ENCODE results near the gene STAMBPL1.

STAMBPL1 gene

GRCh38 chr10:88946200-88946599 lies 66.2 kb downstream of the STAMBPL1 start:
- Histone ChIP-seq H3K27me3 (ENCODE audit: control insufficient read depth, insufficient read depth, low read length) (no peaks in the 10 kb centered on the region), H3K9ac (ENCODE audit: low read depth, low read length) (no peak overlapping the region), H3K4me3 (ENCODE audit: low read depth, low read length) (no peak overlapping the region), H3K9me3 (ENCODE audit: control insufficient read depth, insufficient read depth, low read length) (no peaks in the 10 kb centered on the region), H3K4me1 (ENCODE audit: control insufficient read depth, insufficient read depth, low read length) (no peaks in the 10 kb centered on the region), H3K36me3 (ENCODE audit: control insufficient read depth, insufficient read depth, low read length) (no peaks in the 10 kb centered on the region)

DNA sequence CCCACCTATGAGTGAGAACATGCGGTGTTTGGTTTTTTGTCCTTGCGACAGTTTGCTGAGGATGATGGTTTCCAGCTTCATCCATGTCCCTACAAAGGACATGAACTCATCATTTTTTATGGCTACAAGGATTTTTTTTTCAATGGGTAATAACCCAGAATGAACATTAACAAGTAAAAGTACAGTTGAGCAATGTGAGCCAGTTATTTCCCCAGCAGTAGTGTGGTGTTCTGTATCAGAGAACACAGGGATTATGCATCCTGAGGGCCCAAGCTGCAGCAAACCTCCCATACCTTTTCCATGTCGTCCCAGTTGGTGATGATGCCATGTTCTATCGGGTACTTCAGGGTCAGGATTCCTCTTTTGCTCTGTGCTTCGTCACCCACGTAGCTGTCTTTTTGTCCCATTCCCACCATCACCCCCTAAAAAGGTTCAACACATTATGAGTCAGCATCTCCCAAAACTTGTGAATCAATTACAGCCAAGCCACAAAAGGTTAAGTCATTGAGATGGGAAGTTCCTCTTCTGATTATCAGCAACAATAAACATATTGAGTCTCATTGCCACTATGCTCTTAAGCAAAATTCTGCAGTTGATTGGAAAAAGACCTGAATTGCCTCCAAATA lies 67.0 kb downstream of the STAMBPL1 start:
- no peak overlapping the region for H3K9ac ChIP-seq (ENCODE audit: low read depth, low read length)
- H3K27me3 ChIP-seq (ENCODE audit: control insufficient read depth, insufficient read depth, low read length) = no peaks in the 10 kb centered on the region
- no peak overlapping the region for H3K4me3 ChIP-seq (ENCODE audit: low read depth, low read length)
- no peaks in the 10 kb centered on the region for H3K36me3 ChIP-seq (ENCODE audit: control insufficient read depth, insufficient read depth, low read length)
- H3K9me3 ChIP-seq (ENCODE audit: control insufficient read depth, insufficient read depth, low read length) = no peaks in the 10 kb centered on the region
- H3K4me1 ChIP-seq (ENCODE audit: control insufficient read depth, insufficient read depth, low read length) = peaks cover 4% of the 10 kb centered on the region

GRCh38 chr10:88949051-88949450 lies 69.0 kb downstream of the STAMBPL1 start:
- Histone ChIP-seq H3K27me3 (ENCODE audit: control insufficient read depth, insufficient read depth, low read length) (no peaks in the 10 kb centered on the region), H3K9me3 (ENCODE audit: control insufficient read depth, insufficient read depth, low read length) (no peaks in the 10 kb centered on the region), H3K9ac (ENCODE audit: low read depth, low read length) (no peak overlapping the region), H3K4me3 (ENCODE audit: low read depth, low read length) (no peak overlapping the region), H3K4me1 (ENCODE audit: control insufficient read depth, insufficient read depth, low read length) (peaks cover 4% of the 10 kb centered on the region), H3K36me3 (ENCODE audit: control insufficient read depth, insufficient read depth, low read length) (no peaks in the 10 kb centered on the region)

- H3K9ac ChIP-seq (ENCODE audit: low read depth, low read length) = no peak overlapping the region
Measured at GRCh38 chr10:88949912-88950837, 70.1 kb downstream of the STAMBPL1 start.

DNA sequence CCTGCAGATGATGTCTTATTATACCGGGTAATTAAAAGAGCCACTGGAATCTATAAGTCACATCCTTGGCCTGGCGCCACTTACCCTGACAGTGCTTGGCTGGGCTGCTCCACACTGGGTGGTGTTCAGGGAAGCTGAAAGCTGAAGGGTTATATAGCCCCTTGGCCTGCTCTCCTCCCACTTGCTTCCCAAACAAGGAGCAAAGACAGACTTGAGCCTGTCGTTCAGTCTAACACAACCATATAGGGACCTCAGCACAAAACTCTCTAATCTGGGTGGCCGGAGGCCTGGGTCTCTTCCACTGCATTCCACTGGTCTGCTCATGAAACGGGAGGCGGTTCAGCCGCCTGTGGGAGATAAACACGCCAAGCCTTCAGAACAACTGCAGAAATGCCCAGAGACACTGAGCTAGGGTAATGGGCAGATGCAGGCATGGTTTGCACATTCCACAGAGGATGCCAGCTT lies 72.6 kb downstream of the STAMBPL1 start, which contains the start of gene ACTA2:
Gene ACTA2, minus strand, starts transcription at position 127 of the 465 bp plus-strand sequence. CDS start 3,843 bp downstream, outside the sequence.
- no peaks in the 10 kb centered on the region for H3K36me3 ChIP-seq (ENCODE audit: control insufficient read depth, insufficient read depth, low read length)
- H3K4me3 ChIP-seq (ENCODE audit: low read depth, low read length) = no peak within 1 kb of the TSS
- no peaks in the 10 kb centered on the region for H3K9me3 ChIP-seq (ENCODE audit: control insufficient read depth, insufficient read depth, low read length)
- no peak within 1 kb of the TSS for H3K9ac ChIP-seq (ENCODE audit: low read depth, low read length)
- no peaks in the 10 kb centered on the region for H3K27me3 ChIP-seq (ENCODE audit: control insufficient read depth, insufficient read depth, low read length)
- peaks cover 4% of the 10 kb centered on the region for H3K4me1 ChIP-seq (ENCODE audit: control insufficient read depth, insufficient read depth, low read length)

More at GRCh38 chr10:88949912-88950837, 70.1 kb downstream of the STAMBPL1 start:
- Histone ChIP-seq H3K36me3 (ENCODE audit: control insufficient read depth, insufficient read depth, low read length) (no peaks in the 10 kb centered on the region), H3K4me3 (ENCODE audit: low read depth, low read length) (no peak overlapping the region), H3K4me1 (ENCODE audit: control insufficient read depth, insufficient read depth, low read length) (peaks cover 4% of the 10 kb centered on the region), H3K9me3 (ENCODE audit: control insufficient read depth, insufficient read depth, low read length) (no peaks in the 10 kb centered on the region), H3K27me3 (ENCODE audit: control insufficient read depth, insufficient read depth, low read length) (no peaks in the 10 kb centered on the region)

GRCh38 chr10:88953662-88954061 lies 73.6 kb downstream of the STAMBPL1 start:
- H3K4me1 ChIP-seq (ENCODE audit: control insufficient read depth, insufficient read depth, low read length) = peaks cover 4% of the 10 kb centered on the region
- H3K27me3 ChIP-seq (ENCODE audit: control insufficient read depth, insufficient read depth, low read length) = no peaks in the 10 kb centered on the region
- H3K36me3 ChIP-seq (ENCODE audit: control insufficient read depth, insufficient read depth, low read length) = no peaks in the 10 kb centered on the region
- H3K9me3 ChIP-seq (ENCODE audit: control insufficient read depth, insufficient read depth, low read length) = no peaks in the 10 kb centered on the region
- no peak overlapping the region for H3K9ac ChIP-seq (ENCODE audit: low read depth, low read length)
- no peak overlapping the region for H3K4me3 ChIP-seq (ENCODE audit: low read depth, low read length)

DNA sequence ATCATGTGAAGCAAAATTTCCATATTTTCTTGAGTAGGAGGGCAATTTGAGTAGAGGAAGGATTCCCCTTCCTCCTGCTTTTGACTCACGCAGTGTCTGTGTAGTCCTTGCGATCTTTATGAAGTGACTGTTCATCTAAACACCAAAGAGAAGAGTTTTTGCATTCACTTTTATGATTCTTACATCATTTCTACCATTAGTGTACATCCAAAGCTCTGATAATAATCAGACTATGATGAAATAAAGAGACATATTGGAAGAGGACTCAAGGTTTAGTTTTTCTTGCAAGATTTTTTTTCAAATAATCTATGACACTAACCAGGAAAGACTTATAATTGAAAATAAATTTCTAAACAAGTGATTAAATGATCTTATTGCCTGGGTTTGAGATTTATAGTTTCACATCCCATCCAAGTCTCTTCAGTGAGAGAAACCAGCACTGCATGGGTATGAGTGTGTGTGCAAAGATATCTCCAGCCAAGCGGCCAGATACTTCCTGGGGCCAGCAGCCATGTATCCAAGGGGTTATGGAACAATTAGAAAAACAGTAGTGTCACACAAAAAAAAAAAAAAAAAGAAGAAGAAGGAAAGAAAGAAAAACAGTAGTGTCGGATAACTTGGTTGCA lies 74.5 kb downstream of the STAMBPL1 start:
- H3K9me3 ChIP-seq (ENCODE audit: control insufficient read depth, insufficient read depth, low read length) = no peaks in the 10 kb centered on the region
- H3K4me1 ChIP-seq (ENCODE audit: control insufficient read depth, insufficient read depth, low read length) = peaks cover 4% of the 10 kb centered on the region
- H3K9ac ChIP-seq (ENCODE audit: low read depth, low read length) = no peak overlapping the region
- H3K36me3 ChIP-seq (ENCODE audit: control insufficient read depth, insufficient read depth, low read length) = no peaks in the 10 kb centered on the region
- H3K27me3 ChIP-seq (ENCODE audit: control insufficient read depth, insufficient read depth, low read length) = no peaks in the 10 kb centered on the region
- H3K4me3 ChIP-seq (ENCODE audit: low read depth, low read length) = no peak overlapping the region

- no peaks in the 10 kb centered on the region for H3K36me3 ChIP-seq (ENCODE audit: control insufficient read depth, insufficient read depth, low read length)
- no peaks in the 10 kb centered on the region for H3K27me3 ChIP-seq (ENCODE audit: control insufficient read depth, insufficient read depth, low read length)
- no peak overlapping the region for H3K9ac ChIP-seq (ENCODE audit: low read depth, low read length)
- no peaks in the 10 kb centered on the region for H3K9me3 ChIP-seq (ENCODE audit: control insufficient read depth, insufficient read depth, low read length)
- no peaks in the 10 kb centered on the region for H3K4me1 ChIP-seq (ENCODE audit: control insufficient read depth, insufficient read depth, low read length)
- H3K4me3 ChIP-seq (ENCODE audit: low read depth, low read length) = no peak overlapping the region
Measured at GRCh38 chr10:88957381-88957780, 77.3 kb downstream of the STAMBPL1 start.

GRCh38 chr10:88958721-88959120 lies 78.7 kb downstream of the STAMBPL1 start:
- no peak overlapping the region for H3K9ac ChIP-seq (ENCODE audit: low read depth, low read length)
- no peaks in the 10 kb centered on the region for H3K9me3 ChIP-seq (ENCODE audit: control insufficient read depth, insufficient read depth, low read length)
- no peaks in the 10 kb centered on the region for H3K36me3 ChIP-seq (ENCODE audit: control insufficient read depth, insufficient read depth, low read length)
- H3K4me3 ChIP-seq (ENCODE audit: low read depth, low read length) = no peak overlapping the region
- H3K27me3 ChIP-seq (ENCODE audit: control insufficient read depth, insufficient read depth, low read length) = no peaks in the 10 kb centered on the region
- no peaks in the 10 kb centered on the region for H3K4me1 ChIP-seq (ENCODE audit: control insufficient read depth, insufficient read depth, low read length)

GRCh38 chr10:88960802-88961201 lies 80.8 kb downstream of the STAMBPL1 start:
- Histone ChIP-seq H3K36me3 (ENCODE audit: control insufficient read depth, insufficient read depth, low read length) (no peaks in the 10 kb centered on the region), H3K4me1 (ENCODE audit: control insufficient read depth, insufficient read depth, low read length) (no peaks in the 10 kb centered on the region), H3K9ac (ENCODE audit: low read depth, low read length) (no peak overlapping the region), H3K4me3 (ENCODE audit: low read depth, low read length) (no peak overlapping the region), H3K9me3 (ENCODE audit: control insufficient read depth, insufficient read depth, low read length) (no peaks in the 10 kb centered on the region), H3K27me3 (ENCODE audit: control insufficient read depth, insufficient read depth, low read length) (no peaks in the 10 kb centered on the region)

GRCh38 chr10:88961266-88961665 lies 81.2 kb downstream of the STAMBPL1 start:
- Histone ChIP-seq H3K9me3 (ENCODE audit: control insufficient read depth, insufficient read depth, low read length) (no peaks in the 10 kb centered on the region), H3K27me3 (ENCODE audit: control insufficient read depth, insufficient read depth, low read length) (no peaks in the 10 kb centered on the region), H3K4me1 (ENCODE audit: control insufficient read depth, insufficient read depth, low read length) (no peaks in the 10 kb centered on the region), H3K4me3 (ENCODE audit: low read depth, low read length) (no peak overlapping the region), H3K36me3 (ENCODE audit: control insufficient read depth, insufficient read depth, low read length) (no peaks in the 10 kb centered on the region), H3K9ac (ENCODE audit: low read depth, low read length) (no peak overlapping the region)
